HepG2 (cell line): ENCODE measurements around the gene KIN. TPM values are rescaled to one million over a fixed set of nuclear protein-coding genes. Genes with fewer than 3 reads are reported as not detected.

Experiments
- ATAD3A ChIP-seq: sonication (generic); formaldehyde crosslinking; IDR thresholded peaks from 2 replicates; pipeline ENCODE4 v1.4.0; 2020; ENCODE audit warnings: missing genetic modification reagents
- ATF4 ChIP-seq, 2 experiments: fragments of 450-650 bp in 1 of 2; sonication (generic) in 1 of 2; formaldehyde crosslinking; IDR thresholded peaks; 2 replicates each; pipeline versions ENCODE4 v1.5.0 to v1.8.0; 2020 to 2022; ENCODE audit warnings: mild to moderate bottlenecking in 1 of 2, missing genetic modification reagents in 1 of 2
- CEBPZ ChIP-seq: IDR thresholded peaks from 2 replicates; pipeline ENCODE4 v1.6.1; 2012; ENCODE audit warnings: low read length, improper control_type of control experiment
- DRAP1 ChIP-seq: IDR thresholded peaks from 2 replicates; pipeline ENCODE4 v1.6.1; 2016; ENCODE audit warnings: missing genetic modification reagents, missing compliant biosample characterization
- EP300 ChIP-seq, 3 experiments: sonication (generic) in 1 of 3; formaldehyde crosslinking in 1 of 3; IDR thresholded peaks; 2 replicates each; pipeline versions ENCODE4 v1.5.1 to v1.6.1; 2011 to 2020; ENCODE audit warnings: low read depth in 2 of 3, low read length in 2 of 3, borderline replicate concordance in 1 of 3, improper control_type of control experiment in 1 of 3, mild to moderate bottlenecking in 1 of 3, missing genetic modification reagents in 1 of 3, moderate library complexity in 1 of 3
- KDM1A ChIP-seq: IDR thresholded peaks from 2 replicates; pipeline ENCODE4 v1.6.1; 2016; ENCODE audit warnings: missing compliant biosample characterization
- RAD51 ChIP-seq: fragments of 450-650 bp; IDR thresholded peaks from 2 replicates; pipeline ENCODE4 v1.6.1; 2016; ENCODE audit warnings: borderline replicate concordance
- SNRNP70 ChIP-seq: fragments of 200-400 bp; formaldehyde crosslinking; IDR thresholded peaks from 2 replicates; pipeline ENCODE4 v1.6.1; 2017; ENCODE audit warnings: mild to moderate bottlenecking, low read depth, low read length, moderate library complexity
- SOX13 ChIP-seq, 3 experiments: fragments of 450-650 bp in 1 of 3; sonication (generic) in 1 of 3; formaldehyde crosslinking in 1 of 3; IDR thresholded peaks in 2 of 3; conservative IDR thresholded peaks in 1 of 3; 2 replicates each; pipeline versions ENCODE4 v1.5.0 to v1.6.1; 2016 to 2020; ENCODE audit warnings: antibody characterized with exemption in 1 of 3, mild to moderate bottlenecking in 1 of 3, missing compliant biosample characterization in 1 of 3, missing genetic modification reagents in 1 of 3, moderate library complexity in 1 of 3
- ZNF281 ChIP-seq: sonication (generic); formaldehyde crosslinking; IDR thresholded peaks from 2 replicates; pipeline ENCODE4 v1.4.0; 2020; ENCODE audit warnings: missing genetic modification reagents, borderline replicate concordance
- ZNF513 ChIP-seq: sonication (generic); formaldehyde crosslinking; conservative IDR thresholded peaks from 2 replicates; pipeline ENCODE4 v1.5.0; 2020; ENCODE audit warnings: missing genetic modification reagents
- ZNF704 ChIP-seq: sonication (generic); formaldehyde crosslinking; IDR thresholded peaks from 2 replicates; pipeline ENCODE4 v1.8.1; 2023; ENCODE audit warnings: mild to moderate bottlenecking, inconsistent platforms, moderate library complexity, missing genetic modification reagents, borderline replicate concordance
- polyA plus RNA-seq, 8 experiments: library from polyadenylated mRNA; depleted of rRNA in 3 of 8; stranded (reverse) in 7 of 8; unstranded in 1 of 8; fragments of >200 nt; fragmentation: Illumina TruSeq in 4 of 8; extraction: Trizol in 4 of 8; gene quantifications; 2 replicates each; pipeline versions ENCODE4 v1.2.1 to v1.2.3, GENCODE V29; 2011 to 2016; ENCODE audit warnings: low read depth in 4 of 8, missing spikeins in 1 of 8, mixed read lengths in 1 of 8; ENCODE audit not compliant: insufficient read depth in 1 of 8
- total RNA-seq, 5 experiments: library from RNA; depleted of rRNA; stranded (reverse); fragments of >200 nt; fragmentation: Illumina TruSeq; extraction: Trizol; gene quantifications; 2 replicates each; pipeline ENCODE4 v1.2.3, GENCODE V29; 2016; ENCODE audit warnings: low read depth in 1 of 5

KIN gene
- total and polyA plus RNA-seq, 2 of the 13 experiments (the other 11 are each of a cell fraction or from before 2014, with no cell fraction given) = 4.9 to 23.2 TPM

GRCh38 chr10:7703140-7703539, 84.7 kb downstream of the KIN start, which contains the start of gene ITIH2 (continued):
- TF ChIP-seq ATF4 (CRISPR knock-in tag; IDR thresholded peaks at IDR 0.05) (no peak), RAD51 (no peak), ATAD3A (CRISPR knock-in tag) (no peak), KDM1A (CRISPR knock-in tag) (no peak), ZNF513 (no peak), ZNF281 (CRISPR knock-in tag) (no peak), SNRNP70 (no peak), SOX13 (IDR thresholded peaks at IDR 0.05) (peak; percentile 81), SOX13 (CRISPR knock-in tag; conservative IDR thresholded peaks at IDR 0.05 in 1 of 2, IDR thresholded peaks at IDR 0.05 in 1 of 2) (peak in 1 of 2 experiments; percentile 93; a peak in 2 of 4 replicates), CEBPZ (no peak), ZNF704 (no peak), DRAP1 (CRISPR knock-in tag) (peak; percentile 72), EP300 (IDR thresholded peaks at IDR 0.05; ENCODE audit: low read depth in 2 of 2, low read length in 2 of 2) (peak in 1 of 2 experiments; percentile 95; a peak in 2 of 4 replicates), EP300 (CRISPR knock-in tag; IDR thresholded peaks at IDR 0.05; ENCODE audit: borderline replicate concordance) (peak; percentile 32; the same call in 1 of the 2 replicates)
